Measurements from ENCODE around the gene EZH1. TPM values are rescaled to one million over a fixed set of nuclear protein-coding genes. Genes with fewer than 3 reads are reported as not detected.

The EZH1 gene
- total and polyA plus RNA-seq, 10 of the 15 experiments (the other 5 are each of a cell fraction or from before 2014, with no cell fraction given), result 6.1 to 43.3 (median 16.8) TPM

GRCh38 chr17:42773290-42774035 is 28.6 kb upstream of the EZH1 start, which contains the start of gene VPS25 (continued):
- TF ChIP-seq EP300 (IDR thresholded peaks at IDR 0.05; ENCODE audit: borderline replicate concordance in 1 of 2, control insufficient read depth in 1 of 2, low read depth in 2 of 2, low read length in 2 of 2) (no peak), NR2C2 (IDR thresholded peaks at IDR 0.05; ENCODE audit: borderline replicate concordance, control insufficient read depth, insufficient read length, low read depth) (no peak), NFYB (IDR thresholded peaks at IDR 0.05; ENCODE audit: insufficient read depth, low read depth, low read length) (no peak), SPI1 (IDR thresholded peaks at IDR 0.05; ENCODE audit: borderline replicate concordance, insufficient read depth, low read depth, low read length) (peak; percentile 5; the same call in 1 of the 2 replicates), CEBPB (IDR thresholded peaks at IDR 0.05; ENCODE audit: borderline replicate concordance in 1 of 2, low read depth in 2 of 2, low read length in 2 of 2) (no peak), RCOR1 (conservative IDR thresholded peaks at IDR 0.05; ENCODE audit: low read depth, low read length) (no peak), CEBPZ (IDR thresholded peaks at IDR 0.05; ENCODE audit: low read depth, low read length) (no peak), NRF1 (conservative IDR thresholded peaks at IDR 0.05; ENCODE audit: low read depth, low read length) (no peak), CTCF (IDR thresholded peaks at IDR 0.05 in 2 of 3, conservative IDR thresholded peaks at IDR 0.05 in 1 of 3; ENCODE audit: control insufficient read depth in 2 of 3, extremely low read depth in 1 of 3, insufficient read depth in 1 of 3, low read depth in 3 of 3, low read length in 3 of 3) (peak in 1 of 3 experiments; percentile 13; a peak in 1 of 6 replicates), POU2F2 (IDR thresholded peaks at IDR 0.05; ENCODE audit: borderline replicate concordance, low read depth, low read length) (peak; percentile 87; the same call in 2 of the 3 replicates), ZNF207 (IDR thresholded peaks at IDR 0.05; ENCODE audit: borderline replicate concordance) (peak; percentile 80; the same call in 1 of the 2 replicates), ATF3 (IDR thresholded peaks at IDR 0.05; ENCODE audit: borderline replicate concordance, extremely low read depth, low read depth, low read length) (no peak), ETV6 (conservative IDR thresholded peaks at IDR 0.05 in 1 of 2, IDR thresholded peaks at IDR 0.05 in 1 of 2; ENCODE audit: borderline replicate concordance in 1 of 2, low read depth in 1 of 2) (peak; percentile 31 to 94; a peak in 2 of 4 replicates), BCLAF1 (IDR thresholded peaks at IDR 0.05) (no peak), RELB (IDR thresholded peaks at IDR 0.05; ENCODE audit: low read depth) (peak; percentile 91), RUNX3 (IDR thresholded peaks at IDR 0.05; ENCODE audit: low read length) (peak; percentile 61)

Measured in GM12878 (cell line).